Tibial nerve (tissue), 4 donors: ENCODE results near the gene PREX1. TPM values are rescaled to one million over a fixed set of nuclear protein-coding genes. Genes with fewer than 3 reads are reported as not detected.

ENCODE experiments used
- DNase-seq, 2 donors: peaks; one replicate each; pipeline ENCODE4 v3.0.0-alpha.2; 2019; ENCODE audit warnings: low spot score in 2 of 2
- H3K27ac ChIP-seq, 4 donors: fragments of 200-600 bp; sonication (generic) in 3 of 4; one replicate each; pipeline ENCODE4 v1.5.1; 2017 to 2019; ENCODE audit warnings: mild to moderate bottlenecking in 1 of 4
- H3K27me3 ChIP-seq, 2 donors: fragments of 200-600 bp; sonication (generic) in 1 of 2; one replicate each; pipeline versions ENCODE4 v1.5.1 to v1.6.0; 2017 to 2019
- H3K36me3 ChIP-seq, 3 donors: fragments of 200-600 bp; sonication (generic); one replicate each; pipeline ENCODE4 v1.5.1; 2018 to 2019
- H3K4me1 ChIP-seq, 4 donors: fragments of 200-600 bp; sonication (generic) in 3 of 4; one replicate each; pipeline ENCODE4 v1.5.1; 2017 to 2019
- H3K4me3 ChIP-seq, 4 donors: fragments of 200-600 bp; sonication (generic) in 3 of 4; one replicate each; pipeline ENCODE4 v1.5.1; 2017 to 2019; ENCODE audit warnings: mild to moderate bottlenecking in 1 of 4, moderate library complexity in 1 of 4
- H3K9me3 ChIP-seq, 4 donors: fragments of 200-600 bp; sonication (generic) in 3 of 4; one replicate each; pipeline ENCODE4 v1.5.1; 2017 to 2019
- EP300 ChIP-seq, 2 donors: sonication (generic); formaldehyde crosslinking; IDR thresholded peaks; one replicate each; pipeline ENCODE4 v1.6.1; 2017; ENCODE audit warnings: antibody characterized with exemption in 2 of 2, mild to moderate bottlenecking in 1 of 2
- POLR2A ChIP-seq, 2 donors: fragments of 450-650 bp; IDR thresholded peaks; one replicate each; pipeline ENCODE4 v1.6.1; 2017; ENCODE audit warnings: antibody characterized with exemption in 2 of 2, mild to moderate bottlenecking in 2 of 2, moderate library complexity in 2 of 2
- WGBS, 2 donors: methylation state at CpG; one replicate each; pipeline ENCODE4 v1.1.5; 2018; 5-methylcytosine and 5-hydroxymethylcytosine counted together
- total RNA-seq, 4 donors: library from RNA; depleted of rRNA; stranded (reverse); fragments of >200 nt; gene quantifications; one replicate each; pipeline ENCODE4 v1.1.0, GENCODE V29; 2016
- TF ChIP-seq, protein P1 (sequence below), 5 experiments: fragments of 200-600 bp in 3 of 5; fragments of 450-650 bp in 2 of 5; sonication (generic) in 3 of 5; IDR thresholded peaks; one replicate each; pipeline ENCODE4 v1.5.1; 2016 to 2019; ENCODE audit warnings: antibody characterized with exemption in 5 of 5, mild to moderate bottlenecking in 3 of 5, moderate library complexity in 2 of 5

PREX1 gene
- total RNA-seq, 4 donors from 2014 or later: 30.1 to 50.7 (median 32.5) TPM

DNA sequence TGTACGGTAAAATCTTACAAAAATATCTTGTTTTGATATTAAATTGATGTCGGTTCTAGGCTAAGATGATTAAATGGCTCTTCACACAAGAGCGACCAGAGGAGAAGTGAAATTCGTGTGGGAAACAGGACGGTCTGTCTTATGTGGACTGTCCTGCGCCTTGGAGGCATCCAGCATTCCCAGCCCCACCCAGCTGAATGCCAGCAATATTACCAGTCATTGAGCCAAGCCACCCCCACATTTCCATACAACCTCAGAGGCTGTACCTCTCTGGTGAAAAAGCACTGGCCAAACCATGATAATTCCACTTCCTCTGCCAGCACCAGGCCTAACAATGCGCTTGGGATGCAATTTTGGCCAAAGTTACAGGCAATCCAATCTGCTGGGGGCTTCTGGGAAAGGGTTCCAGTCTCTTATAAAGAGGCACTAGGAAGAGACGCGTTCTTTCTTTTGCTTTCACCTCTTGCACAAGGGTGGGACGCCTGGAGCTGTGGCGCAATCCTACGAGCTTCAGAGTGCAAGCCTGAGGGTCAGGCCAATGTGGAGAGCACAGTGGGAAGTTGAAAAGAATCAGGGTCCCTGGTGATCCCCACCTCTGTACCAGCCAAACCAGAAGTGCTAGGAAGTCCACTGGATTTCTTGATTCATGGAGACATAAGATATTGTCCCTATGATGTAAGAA lies 213.1 kb downstream of the PREX1 start:
- peaks cover 0 to 2% (median 0%) of the 10 kb centered on the region in 4 donors for H3K4me1 ChIP-seq
- H3K27me3 ChIP-seq: no peaks in the 10 kb centered on the region
- TF ChIP-seq, protein P1, sequence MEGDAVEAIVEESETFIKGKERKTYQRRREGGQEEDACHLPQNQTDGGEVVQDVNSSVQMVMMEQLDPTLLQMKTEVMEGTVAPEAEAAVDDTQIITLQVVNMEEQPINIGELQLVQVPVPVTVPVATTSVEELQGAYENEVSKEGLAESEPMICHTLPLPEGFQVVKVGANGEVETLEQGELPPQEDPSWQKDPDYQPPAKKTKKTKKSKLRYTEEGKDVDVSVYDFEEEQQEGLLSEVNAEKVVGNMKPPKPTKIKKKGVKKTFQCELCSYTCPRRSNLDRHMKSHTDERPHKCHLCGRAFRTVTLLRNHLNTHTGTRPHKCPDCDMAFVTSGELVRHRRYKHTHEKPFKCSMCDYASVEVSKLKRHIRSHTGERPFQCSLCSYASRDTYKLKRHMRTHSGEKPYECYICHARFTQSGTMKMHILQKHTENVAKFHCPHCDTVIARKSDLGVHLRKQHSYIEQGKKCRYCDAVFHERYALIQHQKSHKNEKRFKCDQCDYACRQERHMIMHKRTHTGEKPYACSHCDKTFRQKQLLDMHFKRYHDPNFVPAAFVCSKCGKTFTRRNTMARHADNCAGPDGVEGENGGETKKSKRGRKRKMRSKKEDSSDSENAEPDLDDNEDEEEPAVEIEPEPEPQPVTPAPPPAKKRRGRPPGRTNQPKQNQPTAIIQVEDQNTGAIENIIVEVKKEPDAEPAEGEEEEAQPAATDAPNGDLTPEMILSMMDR (IDR thresholded peaks at IDR 0.05): no peak
- TF ChIP-seq EP300 (IDR thresholded peaks at IDR 0.05) (no peak), POLR2A (IDR thresholded peaks at IDR 0.05) (no peak)
- 71 to 83% methylated on average over 12 of the region's 12 CpGs for WGBS, 2 donors
- H3K27ac ChIP-seq: no peak overlapping the region
- no peaks in the 10 kb centered on the region for H3K9me3 ChIP-seq
- no peaks in the 10 kb centered on the region for H3K36me3 ChIP-seq
- H3K4me3 ChIP-seq: no peak overlapping the region
- DNase-seq: no peak

DNA sequence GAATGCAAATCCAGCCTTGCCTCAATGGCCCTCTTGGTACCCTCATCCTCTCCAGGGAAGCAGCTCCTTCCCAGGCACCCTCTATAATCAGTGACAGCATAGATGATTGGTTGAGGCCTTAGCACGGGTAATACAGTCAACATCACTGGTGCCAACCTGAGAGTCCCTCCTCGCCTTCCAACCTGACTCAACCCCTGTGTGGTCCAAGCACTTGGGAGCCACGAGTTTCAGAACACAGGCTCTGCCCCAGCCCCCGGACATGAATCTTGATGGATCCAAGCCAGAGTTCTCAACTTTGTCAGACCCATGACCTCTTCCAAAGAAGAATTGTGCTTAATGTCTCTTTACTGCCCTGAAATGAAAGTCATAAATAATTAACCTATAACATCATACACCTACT lies 213.9 kb downstream of the PREX1 start:
- no peaks in the 10 kb centered on the region for H3K27me3 ChIP-seq
- TF ChIP-seq, protein P1 (IDR thresholded peaks at IDR 0.05): no peak
- TF ChIP-seq EP300 (IDR thresholded peaks at IDR 0.05): no peak
- TF ChIP-seq POLR2A (IDR thresholded peaks at IDR 0.05): no peak
- H3K4me1 ChIP-seq: no peaks in the 10 kb centered on the region
- DNase-seq: no peak
- H3K27ac ChIP-seq: no peak overlapping the region
- 46 to 59% methylated on average over 4 of the region's 4 CpGs for WGBS, 2 donors
- H3K36me3 ChIP-seq: no peaks in the 10 kb centered on the region
- H3K9me3 ChIP-seq: no peaks in the 10 kb centered on the region
- H3K4me3 ChIP-seq: no peak overlapping the region

- H3K4me3 ChIP-seq: no peak overlapping the region
- no peaks in the 10 kb centered on the region for H3K9me3 ChIP-seq
- 73 to 80% methylated on average over 6 of the region's 6 CpGs for WGBS, 2 donors
- H3K27me3 ChIP-seq: no peaks in the 10 kb centered on the region
- H3K4me1 ChIP-seq: no peaks in the 10 kb centered on the region
- no peak for DNase-seq
- TF ChIP-seq, protein P1 (IDR thresholded peaks at IDR 0.05): no peak
- no peak for TF ChIP-seq EP300 (IDR thresholded peaks at IDR 0.05)
- no peak for TF ChIP-seq POLR2A (IDR thresholded peaks at IDR 0.05)
- no peaks in the 10 kb centered on the region for H3K36me3 ChIP-seq
- H3K27ac ChIP-seq: no peak overlapping the region
Measured at GRCh38 chr20:48612335-48612734, 215.5 kb downstream of the PREX1 start.

- H3K36me3 ChIP-seq: no peaks in the 10 kb centered on the region
- no peaks in the 10 kb centered on the region for H3K4me1 ChIP-seq
- no peak overlapping the region for H3K27ac ChIP-seq
- H3K4me3 ChIP-seq: no peak overlapping the region
- H3K9me3 ChIP-seq: no peaks in the 10 kb centered on the region
- TF ChIP-seq, protein P1 (IDR thresholded peaks at IDR 0.05): no peak
- TF ChIP-seq POLR2A (IDR thresholded peaks at IDR 0.05) (no peak), EP300 (IDR thresholded peaks at IDR 0.05) (no peak)
- H3K27me3 ChIP-seq: no peaks in the 10 kb centered on the region
- no peak for DNase-seq
- WGBS, 2 donors: 77 to 87% methylated on average over 4 of the region's 4 CpGs
Measured at GRCh38 chr20:48610996-48611395, 216.8 kb downstream of the PREX1 start.

DNA sequence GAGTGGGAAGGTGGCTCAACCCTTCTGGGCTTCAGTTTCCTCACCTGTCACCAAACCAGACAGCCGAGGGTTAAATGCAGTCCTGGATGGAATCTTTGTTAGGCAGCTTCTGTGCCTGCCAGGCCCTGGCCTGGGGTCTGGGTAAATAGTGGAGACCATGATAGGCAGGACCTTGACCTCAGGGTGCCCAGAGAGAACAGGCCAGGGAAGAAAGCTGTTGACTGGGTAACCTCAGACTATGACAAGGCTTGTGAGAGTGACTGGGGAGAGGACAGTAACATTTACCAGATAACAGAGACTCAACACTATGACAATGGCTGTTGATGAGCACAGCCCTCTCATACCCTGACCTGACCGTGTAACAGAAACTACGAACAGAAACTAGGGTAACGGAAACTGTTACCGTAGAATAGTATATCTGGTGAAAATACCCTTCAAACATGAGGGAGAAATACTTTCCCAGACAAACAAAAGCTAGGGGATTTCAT lies 218.3 kb downstream of the PREX1 start:
- Histone ChIP-seq H3K4me3 (no peak overlapping the region), H3K9me3 (no peaks in the 10 kb centered on the region), H3K4me1 (no peaks in the 10 kb centered on the region), H3K27ac (no peak overlapping the region), H3K36me3 (no peaks in the 10 kb centered on the region), H3K27me3 (no peaks in the 10 kb centered on the region)
- TF ChIP-seq, protein P1 (IDR thresholded peaks at IDR 0.05): no peak
- TF ChIP-seq POLR2A (IDR thresholded peaks at IDR 0.05) (no peak), EP300 (IDR thresholded peaks at IDR 0.05) (no peak)
- no peak for DNase-seq
- 63 to 69% methylated on average over 5 of the region's 5 CpGs for WGBS, 2 donors
